Activated gamma-delta T cell treated with Interleukin-2 at 50 U/mL for 16 hours (primary cell): Measurements from ENCODE around the gene ANKRD39.
"Not testable (repeated sequence)": the region's sequence is repeated elsewhere in the genome, so short reads cannot be mapped to it uniquely, and the experiment has no call there.

Source experiments
- DNase-seq: peaks from one replicate; pipeline ENCODE4 v3.0.0-alpha.2; 2020

The ANKRD39 gene, protein sequence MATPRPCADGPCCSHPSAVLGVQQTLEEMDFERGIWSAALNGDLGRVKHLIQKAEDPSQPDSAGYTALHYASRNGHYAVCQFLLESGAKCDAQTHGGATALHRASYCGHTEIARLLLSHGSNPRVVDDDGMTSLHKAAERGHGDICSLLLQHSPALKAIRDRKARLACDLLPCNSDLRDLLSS

DNA sequence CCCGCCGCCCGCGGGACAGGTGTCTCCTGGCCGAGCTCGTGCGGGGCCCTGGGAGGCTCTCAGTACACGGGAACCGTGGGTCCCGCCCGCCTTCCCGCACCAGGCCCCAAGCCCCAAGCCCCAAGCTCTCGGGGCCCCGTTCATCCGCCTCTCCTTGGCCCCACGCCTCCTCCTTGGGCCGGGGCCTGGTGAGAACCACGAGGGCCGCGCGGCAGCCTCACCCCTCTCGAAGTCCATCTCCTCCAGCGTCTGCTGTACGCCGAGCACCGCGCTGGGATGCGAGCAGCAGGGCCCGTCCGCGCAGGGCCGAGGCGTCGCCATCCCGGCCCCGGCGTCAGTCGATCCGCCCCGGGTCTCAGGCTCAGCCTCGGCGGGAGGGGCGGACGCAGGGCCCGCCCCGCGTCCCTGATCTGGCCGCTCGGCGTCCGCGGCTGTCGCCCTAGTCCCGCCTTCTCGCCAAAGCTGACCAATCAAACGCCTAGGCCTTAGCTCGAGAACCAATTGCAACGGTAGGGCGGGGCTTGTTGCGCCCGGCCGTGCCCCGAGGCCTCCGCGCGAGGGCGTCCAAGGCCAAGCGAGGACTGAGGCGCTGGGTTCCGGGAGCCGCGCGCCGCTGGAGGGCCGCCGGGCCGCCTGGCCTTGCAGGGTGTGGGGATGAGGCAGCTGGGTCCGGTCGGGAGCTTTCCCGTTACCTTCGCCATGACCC is at the start of gene ANKRD39:
ANKRD39 (minus strand) TSS at position 350 of the 706 bp plus-strand sequence; CDS start at position 321, 29 bp downstream.
- peak; percentile 98 for DNase-seq

DNA sequence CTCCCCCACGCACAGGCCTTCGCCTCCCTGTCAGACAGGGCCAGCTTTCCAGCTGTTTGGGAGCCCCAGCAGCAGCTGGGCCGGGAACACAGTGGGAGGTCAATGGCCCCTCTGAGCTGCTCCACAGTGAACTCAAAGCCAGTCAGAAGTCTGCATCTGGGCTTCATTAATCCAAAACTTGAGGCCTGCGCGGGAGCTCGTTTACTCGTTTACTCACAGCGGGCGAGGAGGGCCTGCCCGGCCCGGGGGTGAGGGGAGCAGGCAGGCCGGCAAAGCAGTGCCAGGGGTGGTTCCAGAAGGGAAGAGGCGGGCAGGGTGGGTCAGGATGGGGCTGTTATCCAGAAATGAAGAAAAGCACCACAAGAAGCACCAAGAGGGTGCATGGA is 48.9 kb upstream of the ANKRD39 start:
- DNase-seq = no peak

DNA sequence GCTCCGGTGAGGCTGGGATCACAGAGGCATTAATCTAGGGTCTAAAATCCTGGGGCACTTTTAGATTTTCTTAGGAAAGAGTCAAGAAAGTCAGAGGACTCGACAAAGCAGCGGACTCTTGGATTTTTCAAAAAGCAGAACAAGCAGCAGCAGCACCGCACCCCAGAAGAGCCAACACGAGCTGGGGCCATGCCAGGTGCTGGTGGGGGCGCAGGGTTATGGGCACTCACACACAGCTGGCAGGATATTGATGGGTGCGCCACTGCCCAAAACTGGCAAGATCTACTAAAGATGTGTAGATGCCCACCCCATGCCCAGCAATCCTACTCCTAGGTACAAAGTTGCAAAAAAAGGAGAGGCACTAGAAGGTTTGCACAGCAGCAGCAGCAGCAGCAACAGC is 46.0 kb upstream of the ANKRD39 start:
- DNase-seq = no peak

DNA sequence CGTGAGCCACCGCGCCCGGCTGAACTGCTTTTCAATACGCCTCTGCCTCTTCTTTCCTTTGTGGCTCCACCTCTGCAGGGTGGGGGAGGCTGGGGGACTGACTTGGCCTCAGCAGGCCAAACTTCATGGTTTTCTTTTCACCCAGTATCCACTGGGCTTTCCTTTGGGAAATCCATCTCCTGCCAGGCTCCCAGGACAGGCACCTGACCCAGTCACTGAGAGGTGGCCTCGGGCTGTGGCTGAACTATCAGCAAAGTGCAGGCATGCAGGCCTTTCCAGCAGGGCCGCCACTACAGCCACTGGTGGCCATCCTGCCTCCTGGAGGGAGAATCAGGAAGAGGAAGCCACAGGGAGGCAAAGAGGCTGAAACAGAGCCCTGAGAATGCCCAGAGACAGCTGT is 45.5 kb upstream of the ANKRD39 start:
- DNase-seq = no peak

DNA sequence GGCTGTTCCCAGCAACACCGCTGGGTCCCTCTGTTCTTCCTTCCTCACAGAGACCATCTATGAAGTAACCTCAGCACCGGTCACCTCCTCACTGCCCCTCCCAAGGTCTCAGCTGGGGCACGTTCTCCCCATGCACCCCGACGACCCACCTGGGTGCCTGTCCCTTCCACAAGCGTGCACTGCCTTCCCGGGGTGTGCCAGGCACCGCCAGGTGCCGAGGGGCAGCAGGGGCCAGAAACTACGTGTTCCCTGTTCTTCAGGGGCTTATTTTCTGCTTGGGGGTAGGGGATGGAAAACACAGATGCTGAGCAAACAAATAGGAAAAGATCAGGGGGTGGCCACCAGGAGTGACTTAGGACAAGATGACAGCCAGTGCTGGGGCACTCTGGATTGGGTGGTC is 42.4 kb upstream of the ANKRD39 start:
- no peak for DNase-seq

DNA sequence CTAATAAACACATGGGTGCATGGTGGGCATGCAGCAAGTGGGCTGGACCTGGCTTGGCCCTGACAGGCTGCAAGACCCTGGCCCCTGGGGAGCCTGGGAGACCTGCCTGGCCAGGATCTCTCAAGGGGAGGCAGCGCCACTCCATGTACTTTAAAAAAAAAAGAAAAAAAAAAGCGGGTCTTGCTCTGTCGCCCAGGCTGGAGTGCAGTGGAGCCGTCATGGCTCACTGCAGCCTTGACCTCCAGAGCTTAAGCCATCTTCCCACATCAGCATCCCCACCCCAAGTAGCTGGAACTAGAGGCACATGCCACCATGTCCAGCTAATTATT is 41.6 kb upstream of the ANKRD39 start:
- no peak for DNase-seq

DNA sequence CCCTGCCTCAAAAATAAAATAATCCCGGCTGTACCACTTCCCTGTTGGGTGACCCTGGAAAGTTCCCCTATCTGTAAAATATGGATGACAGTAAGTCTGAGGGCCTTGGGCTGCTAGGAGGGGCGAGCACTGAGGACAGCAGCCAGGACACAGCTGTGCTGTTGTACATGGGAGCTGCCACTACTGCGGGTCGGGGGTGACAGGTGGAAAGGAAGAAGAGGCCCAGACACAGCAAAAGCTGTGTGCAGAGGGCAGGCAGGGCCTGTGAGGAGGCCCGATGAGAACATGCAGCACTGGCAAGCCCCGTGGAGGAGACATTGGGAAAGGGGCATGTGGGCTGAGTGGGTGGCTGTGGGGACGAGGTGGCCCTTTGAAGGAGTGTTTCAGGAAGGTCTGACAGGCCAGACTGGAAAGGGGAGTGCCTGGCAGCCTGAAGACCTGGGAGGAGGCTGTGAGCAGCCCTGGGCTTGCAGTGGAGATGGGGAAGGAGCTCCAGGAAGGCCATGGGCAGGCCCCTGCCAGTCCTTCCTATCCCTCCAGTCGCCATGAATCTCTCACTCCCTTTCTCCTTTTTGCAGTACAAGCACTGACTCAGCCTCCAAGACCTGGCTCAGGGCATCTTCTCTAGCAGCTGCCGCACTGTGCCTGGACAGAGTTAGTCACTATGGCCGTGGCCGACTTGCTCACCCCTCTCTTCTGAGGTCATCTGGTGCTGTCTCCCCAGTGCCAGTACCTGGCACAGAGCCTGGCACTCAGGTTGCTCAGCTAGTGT is 41.0 kb upstream of the ANKRD39 start:
- DNase-seq = no peak

DNA sequence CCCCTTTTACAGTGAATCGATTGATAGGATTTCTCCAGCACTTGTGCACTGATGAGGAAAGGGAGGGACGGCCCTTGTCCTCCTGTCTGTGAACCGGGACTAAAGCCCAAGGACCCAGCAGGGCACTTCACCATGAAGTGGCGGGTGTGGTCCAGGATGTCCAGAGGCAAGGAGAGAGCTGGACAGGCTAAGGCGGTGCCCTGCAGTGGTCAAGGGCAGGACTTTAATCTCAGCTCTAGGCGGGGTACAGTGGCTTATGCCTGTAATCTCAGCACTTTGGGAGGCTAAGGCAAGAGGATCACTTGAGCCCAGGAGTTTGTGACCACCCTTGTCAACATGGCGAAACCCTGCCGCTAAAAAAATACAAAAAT is 40.3 kb upstream of the ANKRD39 start:
- no peak for DNase-seq

DNA sequence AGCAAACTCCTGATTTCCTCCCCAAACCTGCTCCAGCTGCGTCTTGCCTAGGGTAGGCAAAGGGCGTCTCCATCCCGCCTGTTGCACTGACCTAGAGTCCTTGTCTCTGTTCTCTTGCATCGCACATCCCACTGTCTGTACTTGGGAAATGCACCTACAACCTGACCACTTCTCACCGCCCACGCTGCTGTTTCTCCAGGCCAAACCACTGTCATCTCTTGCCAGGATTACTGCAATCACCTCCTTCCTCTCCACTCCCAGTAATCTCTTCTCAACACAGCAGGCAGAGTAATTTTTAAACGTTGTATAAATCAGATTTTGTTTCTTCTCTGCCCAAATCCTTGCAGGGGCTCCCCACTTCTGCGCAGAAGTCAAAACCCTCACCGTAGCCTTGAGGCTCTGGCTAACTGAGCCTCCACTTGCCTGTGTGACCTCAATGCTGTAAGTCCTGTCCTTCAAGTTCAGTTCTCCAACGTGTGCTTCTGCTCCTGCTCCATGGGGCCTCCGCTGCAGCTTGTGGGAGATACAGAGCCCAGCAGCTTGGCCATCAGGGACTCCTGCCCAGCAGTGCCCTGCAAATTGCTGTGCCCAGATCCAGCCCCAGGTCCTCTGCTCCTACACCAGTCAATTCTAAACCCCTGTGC is 39.8 kb upstream of the ANKRD39 start:
- no peak for DNase-seq

DNA sequence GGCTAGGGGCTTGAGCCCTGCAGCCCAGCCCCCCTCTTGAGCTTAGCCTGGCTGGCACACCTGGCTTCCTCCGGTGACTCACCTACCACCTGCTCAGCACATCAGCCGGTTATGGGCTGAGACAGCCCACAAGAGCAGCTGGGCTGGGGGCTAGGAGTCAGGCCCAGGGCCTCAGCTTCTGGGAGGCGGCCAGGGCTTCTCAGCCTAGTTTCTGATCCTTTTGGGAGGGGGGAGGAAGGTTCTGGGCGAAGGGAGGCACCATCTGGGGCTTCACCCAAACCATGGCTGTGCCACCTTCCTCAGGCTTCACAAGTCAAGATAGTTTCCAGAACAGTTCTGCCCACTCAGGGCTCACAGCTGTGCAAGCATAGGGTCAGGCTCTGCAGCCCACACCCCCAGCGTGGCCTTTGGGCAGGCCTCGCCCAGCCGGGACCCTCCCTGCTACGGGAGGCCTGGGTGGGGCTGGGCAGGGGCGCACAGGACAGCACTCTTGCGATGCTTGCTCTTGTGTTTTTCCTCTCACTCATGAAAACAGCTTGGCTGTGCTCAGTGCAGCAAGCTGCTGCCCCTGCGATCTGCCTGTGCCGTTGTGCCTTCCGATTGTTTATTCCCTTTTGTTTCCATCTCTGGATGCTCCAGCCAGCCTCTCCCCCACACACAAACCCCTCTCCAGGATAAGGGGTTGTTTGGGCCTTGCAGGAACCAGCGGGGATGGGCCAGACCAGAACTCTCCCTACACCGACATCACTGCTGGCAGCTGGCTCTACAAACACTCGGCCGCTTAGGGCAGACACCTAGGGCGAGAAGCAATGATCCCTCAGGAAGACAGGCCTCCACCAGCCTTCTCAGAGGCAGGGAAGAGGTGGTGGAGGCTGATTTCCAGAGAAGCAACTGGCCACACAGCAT is 38.2 kb upstream of the ANKRD39 start:
- peak; percentile 16 for DNase-seq

DNA sequence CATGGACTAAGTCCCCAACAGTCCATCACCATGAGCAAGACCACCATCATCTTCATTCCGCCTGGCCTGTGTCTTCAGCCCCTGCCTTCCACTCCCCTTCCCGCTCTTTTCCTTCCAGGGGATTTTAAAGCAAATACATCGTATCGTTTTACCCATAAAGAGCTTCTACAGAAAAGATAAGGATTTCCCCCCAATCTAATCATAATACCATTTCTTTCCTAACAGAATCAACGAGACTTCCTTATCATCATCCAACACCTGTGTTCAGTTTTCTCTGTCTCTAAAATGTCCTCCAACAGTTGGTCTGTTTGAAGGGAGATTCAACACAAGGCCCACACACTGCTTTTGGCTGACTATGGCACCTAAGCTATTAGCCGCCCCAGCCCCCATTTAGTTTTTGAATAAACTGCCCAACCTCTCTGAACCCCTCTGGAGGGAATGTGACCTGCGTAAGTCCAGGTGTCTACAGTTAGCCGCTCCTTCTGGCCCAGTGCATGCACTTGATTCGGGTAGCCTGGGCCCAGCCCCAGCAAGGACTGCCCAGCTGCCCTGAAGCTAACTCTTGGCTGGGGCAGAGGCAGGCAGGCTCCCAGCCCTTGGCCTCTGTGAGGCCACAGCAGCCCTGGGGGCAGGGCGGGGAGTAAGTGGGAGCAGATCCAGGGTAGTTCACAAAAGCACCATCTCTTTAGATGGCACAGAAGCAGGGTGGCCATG is 37.4 kb upstream of the ANKRD39 start:
- no peak for DNase-seq

DNA sequence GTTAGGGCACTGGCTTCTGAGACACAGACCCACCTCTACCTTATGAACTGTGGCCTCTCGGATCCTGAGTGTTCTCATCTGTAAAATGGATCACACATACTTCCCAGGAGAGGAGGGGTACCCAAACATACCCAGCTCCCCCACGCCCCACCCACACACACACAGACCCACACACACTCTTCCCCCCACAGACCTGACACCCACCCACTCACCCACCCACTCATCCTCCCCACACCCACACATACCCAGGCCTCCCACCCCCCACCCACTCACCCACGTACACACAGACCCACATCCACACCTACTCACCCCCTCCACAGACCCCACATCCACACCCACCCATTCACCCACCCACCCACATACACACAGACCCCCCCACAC is 36.3 kb upstream of the ANKRD39 start:
- DNase-seq = no peak

DNA sequence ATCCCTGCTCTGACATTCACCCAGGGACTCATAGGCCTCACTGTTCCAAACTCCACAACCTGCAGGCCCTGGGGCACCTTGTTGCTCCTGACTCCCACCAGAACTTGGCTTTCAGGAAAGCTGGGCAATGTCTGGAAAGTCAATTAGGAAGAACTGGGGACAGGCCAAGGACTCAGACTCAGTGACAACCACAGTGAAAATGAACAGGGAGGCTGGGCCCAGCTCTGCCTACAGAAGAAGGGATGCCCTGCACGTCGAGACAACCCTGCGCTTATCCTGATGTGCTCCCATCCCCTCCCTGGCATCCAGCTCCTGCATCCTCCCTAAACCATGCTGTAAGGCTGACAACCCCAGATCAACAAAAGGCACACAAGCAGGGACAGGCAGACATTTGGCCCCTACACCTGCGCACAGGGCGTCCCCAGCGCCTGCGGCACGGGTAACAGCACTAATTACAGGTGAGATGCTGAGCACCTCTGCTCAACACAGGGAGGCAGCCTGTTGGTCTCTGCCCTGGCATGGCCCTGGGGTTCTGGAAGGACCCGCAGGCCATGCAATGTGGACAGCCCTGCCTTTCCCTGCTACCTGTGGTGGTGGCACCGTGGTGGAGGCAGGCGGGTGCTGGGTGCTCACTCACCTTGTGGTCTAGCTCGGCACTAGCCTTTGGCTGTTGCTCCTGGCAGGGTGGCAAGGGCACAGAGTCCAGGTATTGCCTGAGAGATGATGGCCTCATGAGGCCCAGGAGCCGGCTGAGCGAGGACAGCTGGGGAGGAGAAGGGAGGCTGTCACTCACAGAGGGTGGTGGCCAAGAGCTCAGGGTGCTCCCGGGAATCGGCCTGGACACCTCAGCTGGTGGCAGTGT is 35.7 kb upstream of the ANKRD39 start:
- no peak for DNase-seq

DNA sequence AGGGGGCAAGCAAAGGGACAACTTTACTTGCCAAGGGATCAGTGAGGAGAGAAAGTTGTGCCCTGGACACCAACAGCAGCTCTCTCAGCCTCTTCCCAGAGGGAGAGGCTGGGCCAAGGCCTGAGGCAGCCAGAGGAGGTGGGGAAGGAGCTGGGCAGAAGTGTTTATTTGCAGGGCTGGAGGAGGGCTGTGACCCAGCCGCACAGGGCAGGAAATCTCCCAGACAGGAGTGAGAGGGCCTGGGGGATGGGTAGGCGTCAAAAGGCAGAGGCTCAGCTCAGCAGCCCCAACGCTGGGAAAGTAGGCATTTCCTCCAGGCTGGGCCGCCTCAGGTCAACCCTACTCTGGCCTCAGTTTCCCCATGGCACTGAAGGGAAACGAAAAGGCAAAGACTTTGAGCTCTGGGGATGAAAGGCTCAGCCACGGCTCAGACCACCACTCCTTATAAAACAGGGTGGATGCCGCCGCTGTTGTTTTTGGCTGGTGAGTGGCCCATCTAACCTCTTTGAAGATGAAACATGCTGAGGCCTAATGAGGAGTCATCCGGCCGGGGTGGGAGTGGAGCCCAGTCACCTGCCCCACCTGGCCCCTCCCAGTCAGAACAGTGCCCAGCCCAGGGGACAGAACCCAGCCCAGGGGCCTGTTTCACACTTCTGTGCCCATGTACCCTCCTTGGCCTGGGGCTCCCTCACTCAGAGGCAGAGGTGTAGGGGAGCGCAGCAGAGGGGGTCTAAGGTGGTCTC is 33.9 kb upstream of the ANKRD39 start:
- DNase-seq = peak; percentile 41

DNA sequence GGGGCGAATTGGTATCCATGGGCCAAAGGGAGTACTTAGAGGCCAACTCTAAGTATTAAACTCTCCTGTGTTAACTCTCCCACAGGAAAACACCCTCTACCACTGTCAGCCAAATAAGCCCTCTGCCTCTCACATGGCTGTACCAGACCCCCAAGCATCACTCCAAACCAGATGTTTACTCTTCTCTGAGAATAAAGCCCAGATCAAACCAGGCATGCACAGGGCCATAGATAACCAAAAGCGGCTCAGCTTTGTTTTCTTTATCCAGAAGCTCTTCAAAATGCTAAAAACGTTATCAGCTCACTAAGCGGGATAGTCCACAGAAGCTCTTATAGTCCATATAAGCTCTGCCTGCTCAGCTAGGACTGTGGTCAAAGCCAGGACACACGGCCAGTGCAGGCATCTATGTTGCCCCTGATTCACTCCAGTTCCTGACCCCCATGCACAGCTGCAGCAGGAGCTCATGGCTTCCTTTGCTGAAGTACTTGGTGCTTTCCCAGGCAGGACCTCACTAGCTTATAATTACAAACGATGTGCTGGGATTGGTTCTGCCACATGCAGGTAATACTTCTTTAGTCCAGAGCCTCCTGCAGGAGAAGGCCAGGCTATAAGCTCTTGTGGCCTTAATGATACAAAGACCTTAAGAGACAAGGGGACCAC is 33.0 kb upstream of the ANKRD39 start:
- no peak for DNase-seq

DNA sequence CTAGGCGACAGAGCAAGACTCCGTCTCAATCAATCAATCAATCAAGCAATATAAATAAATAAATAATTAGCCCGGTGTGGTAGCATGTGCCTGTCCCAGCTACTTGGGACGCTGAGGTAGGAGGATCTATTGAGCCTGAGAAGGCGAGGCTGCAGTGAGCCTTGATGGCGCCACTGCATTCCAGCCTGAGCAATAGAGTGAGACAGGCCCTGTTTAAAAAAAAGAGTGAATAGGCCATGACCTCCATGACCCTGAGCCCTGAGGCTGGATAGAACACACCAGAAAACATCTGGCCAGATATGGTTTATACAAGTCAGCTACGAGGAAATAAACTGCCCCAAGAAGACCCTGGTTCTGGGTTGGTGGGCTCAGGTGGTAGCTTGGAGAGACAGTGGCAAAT is 32.4 kb upstream of the ANKRD39 start:
- no peak for DNase-seq

DNA sequence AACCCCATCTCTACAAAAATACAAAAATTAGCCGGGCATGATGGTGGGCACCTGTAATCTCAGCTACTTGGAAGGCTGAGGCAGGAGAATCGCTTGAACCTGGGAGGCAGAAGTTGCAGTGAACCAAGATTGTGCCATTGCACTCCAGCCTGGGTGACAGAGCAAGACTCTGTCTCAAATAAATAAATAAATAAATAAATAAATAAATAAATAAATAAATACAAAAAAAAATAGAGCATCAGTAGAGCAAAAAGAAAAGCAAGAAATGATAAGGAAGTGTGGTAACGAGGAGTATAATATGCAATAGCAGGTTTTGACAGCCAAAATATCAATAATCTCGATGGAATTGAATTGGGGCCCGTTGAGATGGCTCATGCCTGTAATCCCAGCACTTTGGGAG is 31.7 kb upstream of the ANKRD39 start:
- not testable (repeated sequence) for DNase-seq

DNA sequence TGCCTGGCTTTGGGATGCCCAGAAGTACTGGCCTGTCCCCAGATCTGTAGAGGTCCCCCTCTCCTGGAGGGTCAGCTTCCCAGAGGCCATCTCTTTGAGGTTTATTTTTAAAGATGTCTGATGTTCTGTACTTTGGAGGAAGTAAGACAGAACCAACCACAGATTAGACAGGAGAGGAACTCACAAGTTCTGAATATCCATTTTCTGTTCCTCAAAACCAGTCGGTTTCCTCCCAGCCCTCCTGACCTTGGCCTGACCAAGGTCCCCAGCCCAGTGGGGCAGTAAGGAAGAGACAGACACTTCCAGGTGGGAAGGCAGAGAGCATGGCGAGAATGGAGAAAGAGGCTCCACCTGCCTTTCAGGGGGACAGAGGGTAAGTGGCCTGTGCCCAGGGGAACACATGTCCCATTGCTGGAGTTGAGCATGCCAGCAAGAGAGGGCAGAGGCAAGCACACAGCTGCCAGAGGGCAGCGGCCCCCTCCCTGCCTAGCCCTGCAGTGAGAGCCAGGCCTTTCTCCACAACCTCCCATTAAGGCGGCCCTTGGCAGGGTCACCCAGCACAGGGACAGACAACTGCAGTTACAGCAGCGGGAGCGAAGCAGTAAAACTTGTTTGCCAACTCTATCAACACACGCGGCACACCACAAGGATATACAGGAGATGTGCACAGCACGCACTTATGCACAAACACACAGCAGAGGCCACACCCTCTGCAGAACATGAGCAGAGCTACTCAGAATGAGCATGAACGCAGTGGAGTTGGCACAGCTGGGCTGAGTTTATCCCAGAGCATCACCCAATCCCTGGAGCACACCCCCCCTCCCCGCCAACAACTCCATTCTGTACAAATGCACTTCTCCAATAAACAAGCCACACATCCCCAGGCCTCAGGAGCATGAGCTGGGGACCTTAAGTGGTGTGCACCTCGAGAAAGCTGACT is 30.5 kb upstream of the ANKRD39 start:
- no peak for DNase-seq
